ENCODE measurements around the gene SPHK2. TPM values are rescaled to one million over a fixed set of nuclear protein-coding genes. Genes with fewer than 3 reads are reported as not detected.
"Not testable (repeated sequence)": the region's sequence is repeated elsewhere in the genome, so short reads cannot be mapped to it uniquely, and the experiment has no call there.

Gene SPHK2
- total RNA-seq, 1 donor from 2014 or later, result 146 TPM

DNA sequence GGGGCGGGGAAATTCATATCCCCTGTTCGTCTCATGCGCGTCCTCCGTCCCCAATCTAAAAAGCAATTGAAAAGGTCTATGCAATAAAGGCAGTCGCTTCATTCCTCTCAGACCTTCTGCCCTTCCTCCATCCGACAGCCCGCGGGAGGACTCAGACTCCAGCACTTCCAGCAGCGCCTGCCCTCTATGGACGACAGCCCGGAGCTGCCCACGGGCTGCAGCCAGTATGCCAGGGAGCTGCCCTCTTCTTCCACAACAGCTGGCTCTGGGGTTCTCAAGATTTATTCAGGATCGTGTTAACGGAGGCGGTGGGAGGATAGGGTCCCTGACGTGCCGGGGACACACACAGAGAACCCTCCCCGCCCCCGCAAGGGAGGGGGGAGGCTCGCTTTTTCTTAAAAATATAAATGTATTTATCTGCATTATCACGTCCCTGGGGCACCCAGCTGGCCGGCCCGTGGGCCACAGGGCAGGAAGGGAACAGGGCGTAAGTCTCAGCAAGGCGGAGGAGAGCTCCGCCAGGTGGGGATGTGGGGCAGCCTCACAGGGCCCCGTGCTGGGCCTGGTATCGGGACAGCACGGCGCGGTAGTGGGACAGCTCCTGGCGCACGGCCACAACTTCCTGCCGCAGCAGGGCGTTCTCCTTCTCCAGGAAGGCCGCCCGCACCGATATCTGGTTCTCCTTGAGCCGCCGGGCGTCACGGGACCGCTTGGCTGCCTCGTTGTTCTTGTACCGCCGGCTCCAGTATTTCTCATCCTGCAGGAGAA, 11.2 kb downstream of the SPHK2 start:
- Mint-ChIP-seq H3K4me1 (ENCODE audit: low read depth, unreplicated experiment) (peaks cover 11% of the 10 kb centered on the region), H3K36me3 (ENCODE audit: unreplicated experiment) (no peaks in the 10 kb centered on the region), H3K9me3 (ENCODE audit: unreplicated experiment) (peaks cover 4% of the 10 kb centered on the region), H3K27ac (ENCODE audit: unreplicated experiment) (peak overlapping the region; percentile 94), H3K4me3 (ENCODE audit: unreplicated experiment) (peak overlapping the region; percentile 89), H3K27me3 (ENCODE audit: unreplicated experiment) (peaks cover 3% of the 10 kb centered on the region)
- DNase-seq, result peak; percentile 59
- TF ChIP-seq, protein P1, sequence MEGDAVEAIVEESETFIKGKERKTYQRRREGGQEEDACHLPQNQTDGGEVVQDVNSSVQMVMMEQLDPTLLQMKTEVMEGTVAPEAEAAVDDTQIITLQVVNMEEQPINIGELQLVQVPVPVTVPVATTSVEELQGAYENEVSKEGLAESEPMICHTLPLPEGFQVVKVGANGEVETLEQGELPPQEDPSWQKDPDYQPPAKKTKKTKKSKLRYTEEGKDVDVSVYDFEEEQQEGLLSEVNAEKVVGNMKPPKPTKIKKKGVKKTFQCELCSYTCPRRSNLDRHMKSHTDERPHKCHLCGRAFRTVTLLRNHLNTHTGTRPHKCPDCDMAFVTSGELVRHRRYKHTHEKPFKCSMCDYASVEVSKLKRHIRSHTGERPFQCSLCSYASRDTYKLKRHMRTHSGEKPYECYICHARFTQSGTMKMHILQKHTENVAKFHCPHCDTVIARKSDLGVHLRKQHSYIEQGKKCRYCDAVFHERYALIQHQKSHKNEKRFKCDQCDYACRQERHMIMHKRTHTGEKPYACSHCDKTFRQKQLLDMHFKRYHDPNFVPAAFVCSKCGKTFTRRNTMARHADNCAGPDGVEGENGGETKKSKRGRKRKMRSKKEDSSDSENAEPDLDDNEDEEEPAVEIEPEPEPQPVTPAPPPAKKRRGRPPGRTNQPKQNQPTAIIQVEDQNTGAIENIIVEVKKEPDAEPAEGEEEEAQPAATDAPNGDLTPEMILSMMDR (IDR thresholded peaks at IDR 0.05; ENCODE audit: partially characterized antibody, unreplicated experiment), result no peak

DNA sequence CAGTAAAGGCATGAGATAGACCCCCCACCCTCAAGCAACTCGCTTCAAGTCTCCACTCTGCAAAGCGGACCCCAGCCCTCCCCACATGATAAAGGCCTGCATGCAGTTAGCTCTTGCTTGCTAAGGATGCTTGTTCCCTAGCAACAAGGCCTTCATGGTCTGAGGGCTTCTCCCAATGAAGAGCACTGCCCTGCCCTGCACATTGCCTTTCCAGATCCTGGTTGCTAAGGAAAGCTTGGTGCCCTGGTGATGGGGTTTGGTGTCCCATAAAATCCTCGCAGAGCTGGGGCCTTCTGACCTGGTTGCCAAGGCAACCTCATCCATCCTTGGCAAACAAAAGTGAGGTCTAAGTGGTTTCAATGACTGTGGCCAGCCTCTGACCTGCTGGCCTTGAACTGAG, 11.9 kb downstream of the SPHK2 start:
- Mint-ChIP-seq H3K27ac (ENCODE audit: unreplicated experiment) (no peak overlapping the region), H3K4me3 (ENCODE audit: unreplicated experiment) (peak overlapping the region; percentile 49)

DNA sequence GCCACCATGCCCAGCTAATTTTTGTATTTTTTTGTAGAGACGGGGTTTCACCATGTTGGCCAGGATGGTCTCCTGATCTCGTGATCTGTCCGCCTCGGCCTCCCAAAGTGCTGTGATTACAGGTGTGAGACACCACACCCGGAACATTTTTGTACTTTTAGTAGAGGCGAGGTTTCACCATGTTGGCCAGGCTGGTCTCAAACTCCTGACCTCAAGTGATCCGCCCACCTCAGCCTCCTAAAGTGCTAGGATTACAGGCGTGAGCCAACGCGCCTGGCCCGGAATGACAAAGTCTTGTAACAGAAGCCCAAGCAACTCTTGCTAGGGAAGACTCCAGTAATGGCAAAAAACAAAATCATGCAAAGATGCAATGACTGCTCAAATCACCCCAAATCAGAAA, 13.0 kb downstream of the SPHK2 start:
- H3K9me3 Mint-ChIP-seq (ENCODE audit: unreplicated experiment); H3K36me3 Mint-ChIP-seq (ENCODE audit: unreplicated experiment); H3K27me3 Mint-ChIP-seq (ENCODE audit: unreplicated experiment); DNase-seq: not testable (repeated sequence)
- H3K4me3 Mint-ChIP-seq (ENCODE audit: unreplicated experiment), result peak overlapping the region; percentile 25
- peaks cover 11% of the 10 kb centered on the region for H3K4me1 Mint-ChIP-seq (ENCODE audit: low read depth, unreplicated experiment)
- H3K27ac Mint-ChIP-seq (ENCODE audit: unreplicated experiment), result peak overlapping the region; percentile 20

More for the DNA sequence above, 11.9 kb downstream of the SPHK2 start:
- H3K9me3 Mint-ChIP-seq (ENCODE audit: unreplicated experiment), result peaks cover 4% of the 10 kb centered on the region
- no peaks in the 10 kb centered on the region for H3K36me3 Mint-ChIP-seq (ENCODE audit: unreplicated experiment)
- no peak for DNase-seq
- H3K27me3 Mint-ChIP-seq (ENCODE audit: unreplicated experiment), result peaks cover 3% of the 10 kb centered on the region
- peaks cover 12% of the 10 kb centered on the region for H3K4me1 Mint-ChIP-seq (ENCODE audit: low read depth, unreplicated experiment)
- TF ChIP-seq, protein P1 (IDR thresholded peaks at IDR 0.05; ENCODE audit: partially characterized antibody, unreplicated experiment), result no peak

DNA sequence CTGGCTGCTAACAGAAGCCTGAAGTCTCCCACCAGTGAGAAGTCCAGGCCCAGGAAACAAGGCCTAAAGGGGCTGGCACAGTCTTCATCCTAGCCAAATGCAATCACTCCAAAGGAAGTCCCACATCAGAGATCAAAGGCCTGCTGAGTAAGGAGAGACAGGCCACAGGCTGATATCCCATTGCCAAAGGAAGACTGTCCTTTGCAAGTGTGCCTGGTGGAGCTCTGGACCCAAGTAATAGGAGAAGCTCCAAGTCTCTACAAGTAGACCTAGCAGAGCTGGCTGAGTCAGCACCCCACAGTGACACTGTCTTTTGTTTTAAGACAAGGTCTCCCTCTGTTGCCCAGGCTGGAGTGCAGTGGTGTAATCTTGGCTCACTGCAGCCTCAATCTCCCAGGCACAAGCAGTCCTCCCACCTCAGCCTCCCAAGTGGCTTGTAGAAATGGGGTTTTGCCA, 13.4 kb downstream of the SPHK2 start:
- Mint-ChIP-seq H3K4me1 (ENCODE audit: low read depth, unreplicated experiment) (peaks cover 11% of the 10 kb centered on the region), H3K4me3 (ENCODE audit: unreplicated experiment) (peak overlapping the region; percentile 25), H3K27me3 (ENCODE audit: unreplicated experiment) (peaks cover 5% of the 10 kb centered on the region), H3K27ac (ENCODE audit: unreplicated experiment) (peak overlapping the region; percentile 20), H3K36me3 (ENCODE audit: unreplicated experiment) (no peaks in the 10 kb centered on the region), H3K9me3 (ENCODE audit: unreplicated experiment) (peaks cover 4% of the 10 kb centered on the region)
- TF ChIP-seq, protein P1 (IDR thresholded peaks at IDR 0.05; ENCODE audit: partially characterized antibody, unreplicated experiment), result no peak
- no peak for DNase-seq

DNA sequence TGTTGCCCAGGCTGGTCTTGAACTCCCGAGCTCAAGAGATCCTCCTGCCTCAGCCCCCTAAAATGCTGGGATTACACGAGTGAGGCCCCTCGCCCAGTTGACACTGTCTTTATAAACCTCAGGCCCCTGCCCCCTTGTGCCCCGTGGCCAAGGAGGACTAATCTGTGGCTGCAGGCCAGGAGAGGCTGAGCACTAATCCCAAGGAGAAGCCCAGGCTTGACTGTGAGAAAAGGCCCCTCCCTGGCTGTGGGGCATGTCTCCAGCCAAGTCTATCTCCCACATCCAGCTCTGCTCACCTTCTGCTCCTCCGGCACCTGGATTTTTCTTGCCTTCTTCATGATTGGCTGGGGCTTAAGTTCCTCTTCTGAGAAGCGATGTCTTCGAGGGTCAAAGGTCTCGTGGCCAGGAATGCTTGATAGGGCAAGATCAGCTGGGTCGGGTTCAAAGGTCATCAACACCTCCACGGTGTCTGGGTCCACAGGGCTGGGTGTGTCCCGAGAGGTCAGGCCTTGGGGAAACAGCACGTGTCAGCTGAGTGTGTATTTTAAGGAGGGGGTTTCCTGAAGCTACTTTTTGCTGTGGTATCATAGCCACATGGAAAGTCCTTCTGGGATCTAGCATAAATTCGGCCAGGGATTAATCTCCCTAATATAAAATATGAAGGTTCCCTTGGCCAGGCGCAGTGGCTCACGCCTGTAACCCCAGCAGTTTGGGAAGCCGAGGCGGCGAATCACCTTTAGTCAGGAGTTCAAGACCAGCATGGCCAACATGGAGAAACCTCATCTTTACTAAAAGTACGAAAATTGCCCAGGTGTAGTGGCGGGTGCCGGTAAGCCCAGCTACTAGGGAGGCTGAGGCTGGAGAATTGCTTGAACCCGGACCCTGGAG, 14.1 kb downstream of the SPHK2 start:
- Mint-ChIP-seq H3K4me1 (ENCODE audit: low read depth, unreplicated experiment) (peaks cover 12% of the 10 kb centered on the region), H3K27ac (ENCODE audit: unreplicated experiment) (peak overlapping the region; percentile 52), H3K9me3 (ENCODE audit: unreplicated experiment) (peaks cover 4% of the 10 kb centered on the region), H3K4me3 (ENCODE audit: unreplicated experiment) (peak overlapping the region; percentile 63), H3K27me3 (ENCODE audit: unreplicated experiment) (peaks cover 9% of the 10 kb centered on the region), H3K36me3 (ENCODE audit: unreplicated experiment) (peaks cover under 1% of the 10 kb centered on the region)
- no peak for DNase-seq
- TF ChIP-seq, protein P1 (IDR thresholded peaks at IDR 0.05; ENCODE audit: partially characterized antibody, unreplicated experiment), result no peak
